Trophoblast cell (in vitro differentiated cells and primary cell): ENCODE results near the gene PRKAB1.

Experiments used
- DNase-seq, 2 donors: peaks; one replicate each; pipeline ENCODE4 v3.0.0-alpha.2; 2016
- H2AFZ ChIP-seq: 2 replicates; pipeline ENCODE4 v1.6.1; 2013; ENCODE audit warnings: low read length, moderate library complexity, mild to moderate bottlenecking; ENCODE audit not compliant: insufficient read depth, poor library complexity
- H2AK5ac ChIP-seq: 2 replicates; pipeline ENCODE4 v1.6.1; 2013; ENCODE audit warnings: mild to moderate bottlenecking, low read length
- H2BK120ac ChIP-seq: 2 replicates; pipeline ENCODE4 v1.6.1; 2013; ENCODE audit warnings: low read length, mild to moderate bottlenecking, moderate library complexity; ENCODE audit not compliant: insufficient read depth, poor library complexity
- H2BK12ac ChIP-seq: 2 replicates; pipeline ENCODE4 v1.6.1; 2013; ENCODE audit warnings: mild to moderate bottlenecking, low read length, moderate library complexity
- H2BK5ac ChIP-seq: 2 replicates; pipeline ENCODE4 v1.6.1; 2013; ENCODE audit warnings: low read length, low read depth, moderate library complexity, mild to moderate bottlenecking; ENCODE audit not compliant: poor library complexity
- H3K14ac ChIP-seq: 2 replicates; pipeline ENCODE4 v1.6.1; 2013; ENCODE audit warnings: mild to moderate bottlenecking, low read length
- H3K18ac ChIP-seq: 2 replicates; pipeline ENCODE4 v1.6.1; 2013; ENCODE audit warnings: mild to moderate bottlenecking, low read length
- H3K23ac ChIP-seq: 2 replicates; pipeline ENCODE4 v1.6.1; 2013; ENCODE audit warnings: low read length
- H3K27ac ChIP-seq: 2 replicates; pipeline ENCODE4 v1.5.1; 2013; ENCODE audit warnings: low read depth, mild to moderate bottlenecking, inconsistent platforms, low read length, moderate library complexity
- H3K27me3 ChIP-seq: 2 replicates; pipeline ENCODE4 v1.6.1; 2013; ENCODE audit warnings: inconsistent platforms, mild to moderate bottlenecking, low read length, moderate library complexity; ENCODE audit not compliant: insufficient read depth
- H3K36me3 ChIP-seq, 2 experiments: 1 replicate in 1 of 2; 2 replicates in 1 of 2; pipeline ENCODE4 v1.6.1; 2013; ENCODE audit warnings: low read length in 2 of 2, mild to moderate bottlenecking in 2 of 2, moderate library complexity in 1 of 2; ENCODE audit not compliant: insufficient read depth in 2 of 2, control insufficient read depth in 1 of 2
- H3K4ac ChIP-seq: 2 replicates; pipeline ENCODE4 v1.6.1; 2013; ENCODE audit warnings: low read depth, mild to moderate bottlenecking, low read length, moderate library complexity
- H3K4me1 ChIP-seq, 2 experiments: 1 replicate in 1 of 2; 2 replicates in 1 of 2; pipeline ENCODE4 v1.6.1; 2013; ENCODE audit warnings: low read length in 2 of 2, mild to moderate bottlenecking in 2 of 2, moderate library complexity in 1 of 2; ENCODE audit not compliant: insufficient read depth in 2 of 2, control insufficient read depth in 1 of 2
- H3K4me2 ChIP-seq: 2 replicates; pipeline ENCODE4 v1.6.1; 2013; ENCODE audit warnings: inconsistent platforms, mild to moderate bottlenecking, low read length, moderate library complexity
- H3K4me3 ChIP-seq: 2 replicates; pipeline ENCODE4 v1.5.1; 2013; ENCODE audit warnings: mild to moderate bottlenecking, low read depth, low read length, inconsistent platforms
- H3K79me1 ChIP-seq: one replicate; pipeline ENCODE4 v1.6.1; 2013; ENCODE audit warnings: low read length
- H3K79me2 ChIP-seq: 2 replicates; pipeline ENCODE4 v1.6.1; 2013; ENCODE audit warnings: low read length, mild to moderate bottlenecking; ENCODE audit not compliant: control insufficient read depth, insufficient read depth, poor library complexity
- H3K9ac ChIP-seq: 2 replicates; pipeline ENCODE4 v1.6.1; 2013; ENCODE audit warnings: mild to moderate bottlenecking, low read length
- H3K9me3 ChIP-seq: 2 replicates; pipeline ENCODE4 v1.6.1; 2013; ENCODE audit warnings: low read depth, mild to moderate bottlenecking, control low read depth, inconsistent platforms, low read length; ENCODE audit not compliant: insufficient read depth
- H4K12ac ChIP-seq: 2 replicates; pipeline ENCODE4 v1.6.1; 2013; ENCODE audit warnings: low read depth, mild to moderate bottlenecking, low read length, moderate library complexity
- H4K8ac ChIP-seq: 2 replicates; pipeline ENCODE4 v1.6.1; 2013; ENCODE audit warnings: low read depth, mild to moderate bottlenecking, low read length, moderate library complexity
- H4K91ac ChIP-seq: one replicate; pipeline ENCODE4 v1.6.1; 2013; ENCODE audit warnings: low read depth, mild to moderate bottlenecking, low read length, moderate library complexity
- WGBS: extraction: QIAGEN DNeasy Blood & Tissue Kit; methylation state at CpG from one replicate; pipeline ENCODE4 v1.1.7; 2013; ENCODE audit warnings: missing lambda C conversion rate; ENCODE audit not compliant: insufficient read length, insufficient coverage; ENCODE audit errors: extremely low coverage; 5-methylcytosine and 5-hydroxymethylcytosine counted together

The PRKAB1 gene

DNA sequence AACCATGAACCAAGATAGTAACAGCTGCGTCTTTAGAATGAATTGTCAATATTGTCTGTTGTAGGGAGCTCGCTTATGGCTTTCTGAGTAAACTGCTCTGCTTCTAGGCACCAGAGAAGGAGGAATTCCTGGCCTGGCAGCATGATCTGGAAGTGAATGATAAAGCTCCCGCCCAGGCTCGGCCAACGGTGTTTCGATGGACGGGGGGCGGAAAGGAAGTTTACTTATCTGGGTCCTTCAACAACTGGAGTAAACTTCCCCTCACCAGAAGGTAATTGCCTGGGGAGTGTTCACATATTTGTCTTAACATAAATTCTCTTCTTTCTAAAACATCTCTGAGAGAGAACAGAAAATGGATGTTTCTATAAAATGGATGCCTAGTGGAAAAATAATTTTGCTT lies 4.3 kb downstream of the PRKAB1 start:
- H3K14ac ChIP-seq: no peak overlapping the region
- no peak overlapping the region for H3K4me3 ChIP-seq
- no peak overlapping the region for H2AK5ac ChIP-seq
- no peak overlapping the region for H3K4me2 ChIP-seq
- H3K9ac ChIP-seq: no peak overlapping the region
- H2BK12ac ChIP-seq: no peak overlapping the region
- H2BK120ac ChIP-seq: no peak overlapping the region
- H4K8ac ChIP-seq: no peak overlapping the region
- H3K23ac ChIP-seq: no peak overlapping the region
- DNase-seq: no peak
- H4K12ac ChIP-seq: no peak overlapping the region
- peaks cover 35 to 50% of the 10 kb centered on the region in 2 experiments for H3K36me3 ChIP-seq
- H3K18ac ChIP-seq: no peak overlapping the region
- no peak overlapping the region for H4K91ac ChIP-seq
- H3K27ac ChIP-seq: no peak overlapping the region
- H2AFZ ChIP-seq: no peak overlapping the region
- no peaks in the 10 kb centered on the region for H3K9me3 ChIP-seq
- peaks cover 5% of the 10 kb centered on the region for H3K79me2 ChIP-seq
- no peak overlapping the region for H3K4ac ChIP-seq
- H3K4me1 ChIP-seq: no peaks in the 10 kb centered on the region
- peaks cover 5% of the 10 kb centered on the region for H3K79me1 ChIP-seq
- H2BK5ac ChIP-seq: no peak overlapping the region
- no CpG with 5 or more reads among the region's 8 CpGs for WGBS
- H3K27me3 ChIP-seq: no peaks in the 10 kb centered on the region

DNA sequence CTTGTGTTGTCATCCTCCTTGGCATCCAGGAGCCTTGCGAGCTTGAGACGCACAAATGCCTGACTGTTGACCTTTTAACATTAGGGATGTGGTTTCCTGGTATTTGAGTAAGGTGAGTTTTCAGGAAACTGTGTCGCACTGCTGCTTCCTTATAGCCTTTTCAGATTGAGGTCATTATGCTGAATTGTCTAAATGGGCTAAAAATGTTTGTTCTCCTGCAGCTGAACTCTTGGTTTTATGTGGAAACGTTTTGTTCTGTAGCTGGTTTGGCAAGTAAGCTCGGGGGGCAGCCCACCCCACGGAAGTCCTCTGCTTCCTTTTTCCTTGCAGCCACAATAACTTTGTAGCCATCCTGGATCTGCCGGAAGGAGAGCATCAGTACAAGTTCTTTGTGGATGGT lies 5.7 kb downstream of the PRKAB1 start:
- Histone ChIP-seq H3K23ac (no peak overlapping the region), H2AFZ (no peak overlapping the region), H3K18ac (no peak overlapping the region), H3K9ac (no peak overlapping the region), H3K4me3 (no peak overlapping the region), H3K27me3 (no peaks in the 10 kb centered on the region), H3K79me1 (no peaks in the 10 kb centered on the region), H2AK5ac (no peak overlapping the region), H2BK12ac (no peak overlapping the region), H3K14ac (no peak overlapping the region), H3K36me3 (peaks cover 40 to 60% of the 10 kb centered on the region in 2 experiments), H2BK5ac (no peak overlapping the region), H4K8ac (no peak overlapping the region), H3K4me1 (peaks cover 0 to 2% of the 10 kb centered on the region in 2 experiments), H3K4me2 (no peak overlapping the region), H3K9me3 (no peaks in the 10 kb centered on the region), H2BK120ac (no peak overlapping the region), H4K12ac (no peak overlapping the region), H3K27ac (no peak overlapping the region), H3K4ac (no peak overlapping the region), H4K91ac (no peak overlapping the region), H3K79me2 (no peaks in the 10 kb centered on the region)
- WGBS: no CpG with 5 or more reads among the region's 7 CpGs
- no peak for DNase-seq

GRCh38 chr12:119674560-119674959 lies 6.6 kb downstream of the PRKAB1 start:
- H3K79me1 ChIP-seq: no peaks in the 10 kb centered on the region
- no peak overlapping the region for H2BK5ac ChIP-seq
- no peak overlapping the region for H3K4ac ChIP-seq
- H3K4me3 ChIP-seq: no peak overlapping the region
- no peak overlapping the region for H4K91ac ChIP-seq
- H4K8ac ChIP-seq: no peak overlapping the region
- H3K9ac ChIP-seq: no peak overlapping the region
- no CpG with 5 or more reads among the region's 4 CpGs for WGBS
- H3K14ac ChIP-seq: no peak overlapping the region
- H3K23ac ChIP-seq: no peak overlapping the region
- no peak overlapping the region for H2BK12ac ChIP-seq
- H3K27ac ChIP-seq: no peak overlapping the region
- H3K79me2 ChIP-seq: no peaks in the 10 kb centered on the region
- H2AK5ac ChIP-seq: no peak overlapping the region
- H2BK120ac ChIP-seq: no peak overlapping the region
- no peaks in the 10 kb centered on the region for H3K9me3 ChIP-seq
- no peak overlapping the region for H3K4me2 ChIP-seq
- peaks cover 43 to 66% of the 10 kb centered on the region in 2 experiments for H3K36me3 ChIP-seq
- H3K18ac ChIP-seq: no peak overlapping the region
- H2AFZ ChIP-seq: no peak overlapping the region
- H3K27me3 ChIP-seq: no peaks in the 10 kb centered on the region
- no peak overlapping the region for H4K12ac ChIP-seq
- H3K4me1 ChIP-seq: peaks cover 0 to 3% of the 10 kb centered on the region in 2 experiments
- DNase-seq: no peak

DNA sequence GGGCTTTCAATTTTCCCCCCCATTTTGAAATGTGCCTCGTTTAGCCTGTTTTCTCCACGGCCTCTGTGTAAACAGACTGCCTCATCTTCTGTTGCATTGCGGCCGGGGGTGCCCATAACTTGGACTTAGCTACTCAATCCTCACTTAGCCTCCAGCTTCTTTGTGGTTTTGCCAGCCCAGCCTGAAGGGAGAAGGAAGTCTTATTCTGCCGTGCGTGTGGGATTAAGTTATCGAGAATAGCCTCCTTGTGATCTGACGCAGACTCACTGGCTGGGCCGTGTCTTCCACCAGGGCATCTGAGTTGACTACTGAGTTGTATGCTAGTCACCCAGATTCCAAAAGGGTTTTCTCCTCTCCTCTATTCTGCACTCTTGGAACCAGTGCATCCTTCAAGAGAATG lies 8.1 kb downstream of the PRKAB1 start:
- H3K4me2 ChIP-seq: no peak overlapping the region
- H2BK120ac ChIP-seq: no peak overlapping the region
- peaks cover 55 to 74% of the 10 kb centered on the region in 2 experiments for H3K36me3 ChIP-seq
- H2AK5ac ChIP-seq: no peak overlapping the region
- no peak overlapping the region for H3K4ac ChIP-seq
- H3K9me3 ChIP-seq: no peaks in the 10 kb centered on the region
- no peak overlapping the region for H3K4me3 ChIP-seq
- no peak overlapping the region for H4K91ac ChIP-seq
- H3K27me3 ChIP-seq: no peaks in the 10 kb centered on the region
- DNase-seq: no peak
- no peaks in the 10 kb centered on the region for H3K79me2 ChIP-seq
- no peak overlapping the region for H3K18ac ChIP-seq
- no peak overlapping the region for H4K12ac ChIP-seq
- no peak overlapping the region for H4K8ac ChIP-seq
- no peak overlapping the region for H3K9ac ChIP-seq
- no peaks in the 10 kb centered on the region for H3K79me1 ChIP-seq
- H2AFZ ChIP-seq: no peak overlapping the region
- H3K4me1 ChIP-seq: peaks cover 0 to 3% of the 10 kb centered on the region in 2 experiments
- WGBS: no CpG with 5 or more reads among the region's 9 CpGs
- no peak overlapping the region for H3K23ac ChIP-seq
- H2BK5ac ChIP-seq: no peak overlapping the region
- H3K27ac ChIP-seq: no peak overlapping the region
- H2BK12ac ChIP-seq: no peak overlapping the region
- no peak overlapping the region for H3K14ac ChIP-seq
